ENCODE data around the gene TRIOBP.

DNA sequence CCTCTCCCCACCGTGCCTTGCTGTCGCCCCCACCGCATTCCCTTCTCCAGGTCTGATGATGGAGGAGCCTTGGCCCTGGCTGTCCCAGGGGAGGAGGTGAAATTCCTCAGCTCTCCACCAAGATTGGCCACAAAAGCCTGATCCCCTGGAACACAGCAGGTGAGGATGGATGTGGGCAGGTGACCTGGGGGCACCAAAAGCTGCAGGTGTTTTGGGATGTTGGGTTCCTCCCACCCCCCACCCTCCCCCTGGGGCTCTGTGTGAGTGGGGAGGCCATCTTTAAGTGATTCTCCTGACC lies 639 bp downstream of the TRIOBP start:
- no peak for TF ChIP-seq POLR2AphosphoS5 (IDR thresholded peaks at IDR 0.05; ENCODE audit: borderline replicate concordance, low read depth, low read length)
- TF ChIP-seq EZH2 (IDR thresholded peaks at IDR 0.05), result no peak

All from SK-N-MC (cell line).